ENCODE results near the gene VEZF1.

VEZF1 gene

DNA sequence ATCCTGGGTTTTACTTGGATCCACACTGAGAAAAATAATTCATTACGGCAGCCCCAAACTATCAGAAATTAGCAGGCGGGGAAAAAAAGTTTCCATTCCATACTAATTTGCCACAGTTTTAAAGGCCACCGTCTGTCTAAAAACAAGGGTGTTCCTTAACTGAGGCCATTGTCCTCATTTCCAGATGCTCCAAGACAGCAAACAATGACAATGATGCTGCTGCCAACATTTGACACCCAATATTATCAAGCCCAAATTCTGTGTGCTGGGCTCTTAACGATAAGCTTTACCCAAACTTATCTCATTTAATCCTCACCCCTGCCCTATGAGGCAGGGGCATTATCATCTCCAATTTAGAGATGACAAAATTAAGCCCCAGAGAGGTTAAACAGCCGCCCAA, 59.1 kb downstream of the VEZF1 start:
- no peak for DNase-seq (ENCODE audit: low spot score)

DNA sequence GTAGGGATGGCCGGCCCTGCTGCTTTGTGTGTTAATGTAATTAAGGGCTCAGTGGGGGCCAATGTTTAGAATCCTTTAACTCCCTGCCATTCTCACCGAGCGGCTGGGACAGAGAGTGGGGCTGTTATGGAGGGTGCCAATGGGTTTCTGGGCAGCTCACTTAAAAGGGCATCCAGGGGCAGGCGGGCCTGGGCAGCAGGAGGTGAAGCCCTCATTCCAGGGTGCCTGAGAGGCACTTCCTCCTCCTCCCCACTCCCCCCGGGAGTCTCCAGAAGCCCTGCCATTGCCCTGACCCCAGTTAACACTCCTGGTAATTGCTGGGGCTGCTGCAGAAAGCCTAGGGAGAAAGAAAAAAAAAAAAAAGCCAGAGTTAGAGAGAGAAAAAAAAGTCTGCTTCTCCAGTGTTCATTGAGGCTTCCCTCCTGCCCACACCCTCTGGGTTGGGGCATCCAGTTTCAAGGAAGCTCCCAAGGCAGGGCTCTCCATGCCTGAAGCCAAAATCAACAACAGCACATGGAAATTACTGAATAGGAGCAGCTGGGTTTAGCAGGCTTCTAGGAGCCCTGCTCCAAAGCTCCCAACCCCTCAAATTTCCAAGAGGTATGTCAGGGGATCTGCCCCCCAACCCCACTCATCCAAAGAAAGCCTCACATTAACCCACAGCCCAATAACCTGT, 60.9 kb downstream of the VEZF1 start:
- no peak for DNase-seq (ENCODE audit: low spot score)

DNA sequence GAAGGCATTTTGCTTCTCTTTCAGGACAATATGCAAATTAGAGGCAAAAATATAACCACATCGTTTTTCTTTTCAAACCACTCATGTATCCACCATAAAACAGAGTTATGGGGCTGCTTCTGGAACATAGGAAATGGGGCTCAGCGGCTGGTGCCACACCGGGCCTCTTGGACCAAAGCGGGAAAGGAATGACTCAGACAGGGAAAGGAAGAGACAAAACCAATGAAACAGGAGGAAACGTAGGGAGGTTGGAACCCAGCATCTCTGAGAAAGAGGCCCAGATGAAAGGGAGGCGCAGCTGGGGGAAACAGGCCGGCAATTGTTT, 61.4 kb downstream of the VEZF1 start:
- no peak for DNase-seq (ENCODE audit: low spot score)

DNA sequence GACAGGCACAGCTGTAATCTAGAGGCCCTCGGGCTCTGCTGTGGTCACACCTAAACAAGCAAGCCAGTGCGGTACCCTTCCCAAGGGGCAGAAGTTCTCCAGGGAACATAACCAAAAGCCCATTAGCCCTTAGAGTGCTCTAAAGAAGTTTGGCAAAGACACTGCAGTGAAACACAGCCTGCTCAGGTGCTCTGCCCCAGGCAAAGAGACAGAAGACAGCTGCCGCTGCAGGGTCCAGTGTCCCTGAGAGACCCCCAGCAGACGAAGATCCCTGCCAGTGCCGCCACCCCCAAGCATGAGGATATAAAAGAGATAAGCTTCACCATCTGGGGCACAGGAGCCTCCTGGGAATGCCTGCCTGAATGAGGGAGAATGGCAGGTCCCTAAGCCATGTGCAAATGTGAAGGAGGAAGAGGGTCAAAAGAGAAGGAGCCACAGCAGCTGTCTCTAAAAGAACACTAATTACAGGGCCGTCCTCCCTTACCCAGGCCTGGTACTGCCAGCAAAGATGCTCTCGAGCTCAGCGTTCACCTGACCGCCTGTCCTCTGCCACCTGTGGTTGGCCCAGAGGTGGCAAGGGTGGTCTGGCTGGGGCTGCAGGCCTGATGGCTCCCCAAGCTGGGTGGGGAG, 62.6 kb downstream of the VEZF1 start:
- DNase-seq (ENCODE audit: low spot score), result no peak

DNA sequence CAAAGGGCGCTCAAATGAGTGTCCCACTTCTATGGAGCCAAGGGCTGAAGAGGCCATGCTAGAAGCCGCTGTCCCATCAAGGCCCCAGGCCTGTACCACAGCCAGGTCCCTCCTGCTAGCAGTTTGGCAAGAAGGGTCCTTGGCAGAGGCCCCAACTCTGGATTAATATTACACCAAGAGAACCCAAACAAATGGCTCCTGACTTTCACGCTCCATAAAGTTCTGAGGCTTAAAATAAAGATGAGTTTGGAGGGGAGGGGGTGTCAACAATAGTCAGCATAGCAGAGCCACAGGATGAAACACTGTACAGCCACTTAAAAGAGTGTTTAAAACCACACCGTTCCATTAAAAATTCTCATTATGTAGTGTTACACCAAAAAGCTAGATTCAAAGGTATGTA, 63.4 kb downstream of the VEZF1 start:
- no peak for DNase-seq (ENCODE audit: low spot score)

Data from CD4-positive, alpha-beta T cell treated with Interleukin-6 at 100 ng/mL for 8 hours (primary cell).